Measurements from ENCODE around the gene CEP72. TPM values are rescaled to one million over a fixed set of nuclear protein-coding genes. Genes with fewer than 3 reads are reported as not detected.

CEP72 gene
- total and polyA plus RNA-seq, 10 of the 15 experiments (the other 5 are each of a cell fraction or from before 2014, with no cell fraction given): 0.35 to 13.5 (median 8.3) TPM

DNA sequence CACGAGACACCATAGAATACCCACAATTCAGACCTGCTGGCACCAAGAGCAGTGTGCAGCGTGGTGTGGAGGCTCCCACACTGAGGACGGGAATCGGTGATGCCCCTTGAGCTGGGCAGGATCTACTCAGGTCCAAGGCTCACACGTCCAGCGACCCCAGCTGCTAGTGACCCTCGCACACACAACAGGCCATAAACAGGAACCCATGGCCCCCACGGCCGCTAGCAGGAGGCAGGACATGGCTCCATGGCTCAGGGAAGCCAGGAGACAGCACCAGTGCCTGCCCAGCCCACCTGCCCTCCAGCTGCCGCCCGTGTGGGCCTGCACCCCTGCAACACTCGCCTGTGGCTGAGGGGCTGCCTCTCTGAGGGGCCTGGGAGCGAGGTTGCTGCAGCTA, 44.5 kb upstream of the CEP72 start (continued):
- no peak for TF ChIP-seq IRF5 (IDR thresholded peaks at IDR 0.05; ENCODE audit: borderline replicate concordance)
- no peak for TF ChIP-seq DPF2 (IDR thresholded peaks at IDR 0.05)
- no peak for TF ChIP-seq KAT2A (conservative IDR thresholded peaks at IDR 0.05; ENCODE audit: control insufficient read depth, low read depth, low read length)
- no peak for TF ChIP-seq RAD51 (IDR thresholded peaks at IDR 0.05)
- TF ChIP-seq, protein P1, sequence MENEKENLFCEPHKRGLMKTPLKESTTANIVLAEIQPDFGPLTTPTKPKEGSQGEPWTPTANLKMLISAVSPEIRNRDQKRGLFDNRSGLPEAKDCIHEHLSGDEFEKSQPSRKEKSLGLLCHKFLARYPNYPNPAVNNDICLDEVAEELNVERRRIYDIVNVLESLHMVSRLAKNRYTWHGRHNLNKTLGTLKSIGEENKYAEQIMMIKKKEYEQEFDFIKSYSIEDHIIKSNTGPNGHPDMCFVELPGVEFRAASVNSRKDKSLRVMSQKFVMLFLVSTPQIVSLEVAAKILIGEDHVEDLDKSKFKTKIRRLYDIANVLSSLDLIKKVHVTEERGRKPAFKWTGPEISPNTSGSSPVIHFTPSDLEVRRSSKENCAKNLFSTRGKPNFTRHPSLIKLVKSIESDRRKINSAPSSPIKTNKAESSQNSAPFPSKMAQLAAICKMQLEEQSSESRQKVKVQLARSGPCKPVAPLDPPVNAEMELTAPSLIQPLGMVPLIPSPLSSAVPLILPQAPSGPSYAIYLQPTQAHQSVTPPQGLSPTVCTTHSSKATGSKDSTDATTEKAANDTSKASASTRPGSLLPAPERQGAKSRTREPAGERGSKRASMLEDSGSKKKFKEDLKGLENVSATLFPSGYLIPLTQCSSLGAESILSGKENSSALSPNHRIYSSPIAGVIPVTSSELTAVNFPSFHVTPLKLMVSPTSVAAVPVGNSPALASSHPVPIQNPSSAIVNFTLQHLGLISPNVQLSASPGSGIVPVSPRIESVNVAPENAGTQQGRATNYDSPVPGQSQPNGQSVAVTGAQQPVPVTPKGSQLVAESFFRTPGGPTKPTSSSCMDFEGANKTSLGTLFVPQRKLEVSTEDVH (IDR thresholded peaks at IDR 0.05; ENCODE audit: low read depth, partially characterized antibody): no peak
- no peak for TF ChIP-seq ZNF24 (IDR thresholded peaks at IDR 0.05)

DNA sequence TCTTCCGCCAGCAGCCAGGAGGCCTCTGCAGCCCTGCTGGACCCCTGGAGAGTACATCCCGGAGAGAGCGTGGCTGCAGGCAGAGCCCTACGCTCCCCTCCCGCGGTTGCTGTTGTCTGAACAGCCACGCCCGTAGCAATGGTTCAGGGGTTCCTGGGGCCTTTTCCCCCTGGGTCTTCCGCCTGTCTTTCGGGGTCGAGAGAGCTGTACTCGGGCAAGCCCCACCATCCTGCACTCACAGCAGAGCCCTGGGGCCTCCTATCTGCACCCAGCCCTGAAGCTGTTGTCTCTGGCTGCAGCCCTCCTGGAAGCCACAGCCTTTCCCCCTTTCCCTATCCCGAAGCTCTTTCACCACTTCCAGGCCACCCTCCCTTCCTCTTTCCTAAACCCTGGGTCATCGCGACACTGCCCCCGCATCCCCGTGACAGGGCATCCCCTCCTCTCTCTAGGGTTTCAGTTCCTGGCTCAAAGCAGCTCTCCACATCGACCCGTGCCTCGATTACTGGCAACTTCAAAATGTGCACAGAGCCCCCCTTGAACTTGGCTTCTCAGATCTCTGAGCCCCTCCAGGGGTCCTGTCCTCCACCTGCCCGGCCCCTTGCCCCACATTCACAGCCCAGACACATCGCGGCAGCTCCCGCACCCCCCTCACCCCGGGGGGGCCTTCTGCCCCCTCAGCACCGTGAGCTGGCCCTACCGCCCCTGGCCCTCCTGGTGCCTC, 43.9 kb upstream of the CEP72 start:
- Histone ChIP-seq H3K27me3 (replicated peaks in 1 of 2; ENCODE audit: control insufficient read depth in 2 of 2, insufficient read depth in 2 of 2, low read length in 1 of 2) (no peaks in the 10 kb centered on the region; a peak in 1 of 4 replicates), H3K36me3 (ENCODE audit: control insufficient read depth in 2 of 2, insufficient read depth in 2 of 2, low read length in 1 of 2) (no peaks in the 10 kb centered on the region), H2AFZ (ENCODE audit: control insufficient read depth, low read depth, low read length) (no peak overlapping the region), H3K79me2 (ENCODE audit: control insufficient read depth, insufficient read depth, low read length) (no peaks in the 10 kb centered on the region), H3K4me1 (ENCODE audit: control insufficient read depth, insufficient read depth, low read length) (no peaks in the 10 kb centered on the region), H4K20me1 (ENCODE audit: control insufficient read depth, insufficient read depth) (no peaks in the 10 kb centered on the region), H3K9ac (ENCODE audit: control insufficient read depth, insufficient read depth, low read length) (no peak overlapping the region), H3K9me3 (replicated peaks; ENCODE audit: control insufficient read depth, insufficient read depth, low read length) (no peaks in the 10 kb centered on the region), H3K27ac (ENCODE audit: control insufficient read depth, insufficient read depth) (no peak overlapping the region), H3K4me2 (ENCODE audit: control insufficient read depth, insufficient read depth) (no peak overlapping the region), H3K4me3 (no peak overlapping the region)
- ChIA-PET SMC1A (ENCODE audit: uncharacterized antibody, unreplicated experiment) (interaction anchor here (0.9 kb wide), 1 partner anchor 9 kb away, joined by 3 read pairs; no protein-coding TSS in a partner anchor), RAD21 (ENCODE audit: unreplicated experiment) (no interaction called here), POLR2A (no interaction called here), CTCF (no interaction called here)
- intact Hi-C loops (cut with micrococcal nuclease; ENCODE audit: unreplicated experiment): no loop called here
- in situ Hi-C loops (cut with MboI): no loop called here
- ATAC-seq (peak; percentile 16; the same call in 1 of the 3 replicates), FAIRE-seq (no peak), DNase-seq (ENCODE audit: low read depth, low spot score) (no peak)
- BruUV-seq (replicated peaks): no TSS peak
- 28% methylated on average over 26 of the region's 27 CpGs for WGBS (ENCODE audit: insufficient coverage, insufficient replicate concordance, low lambda C conversion rate, missing lambda C conversion rate)
- TF ChIP-seq RB1 (IDR thresholded peaks at IDR 0.05; ENCODE audit: borderline replicate concordance) (no peak), CEBPZ (IDR thresholded peaks at IDR 0.05; ENCODE audit: low read depth, low read length) (no peak), ZBTB33 (IDR thresholded peaks at IDR 0.05) (no peak), PBX3 (IDR thresholded peaks at IDR 0.05; ENCODE audit: insufficient replicate concordance, low read depth, low read length) (no peak), CBX3 (IDR thresholded peaks at IDR 0.05; ENCODE audit: borderline replicate concordance, low read depth) (no peak)

Measured in GM12878 (cell line).